AG09319 (cell line): ENCODE measurements around the gene PTTG2.

Experiments
- DNase-seq: peaks from one replicate; pipeline ENCODE4 v3.0.0-alpha.2; 2010; ENCODE audit warnings: low read depth; ENCODE audit errors: extremely low read depth
- CTCF ChIP-seq: IDR thresholded peaks from 2 replicates; pipeline ENCODE4 v1.5.1; 2011; ENCODE audit warnings: low read depth, mild to moderate bottlenecking, inconsistent platforms, low read length, moderate library complexity

PTTG2 gene

GRCh38 chr4:37989398-37990260 lies 29.4 kb downstream of the PTTG2 start:
- no peak for DNase-seq
- no peak for TF ChIP-seq CTCF

GRCh38 chr4:37990731-37991245 lies 30.6 kb downstream of the PTTG2 start:
- TF ChIP-seq CTCF: no peak
- DNase-seq: no peak

- TF ChIP-seq CTCF: no peak
- DNase-seq: no peak
Measured at GRCh38 chr4:37991623-37992410, 31.6 kb downstream of the PTTG2 start.

GRCh38 chr4:37993806-37994205 lies 33.6 kb downstream of the PTTG2 start:
- TF ChIP-seq CTCF: no peak
- DNase-seq: no peak

GRCh38 chr4:37994569-37994968 lies 34.4 kb downstream of the PTTG2 start:
- TF ChIP-seq CTCF: no peak
- no peak for DNase-seq

GRCh38 chr4:37995299-37995821 lies 35.2 kb downstream of the PTTG2 start:
- DNase-seq: no peak
- TF ChIP-seq CTCF: no peak
